KOPT-K1 (cell line): ENCODE results near the gene RASSF3.

ENCODE experiments used
- H3K27ac ChIP-seq: fragments of 200-600 bp; sonication (generic); 2 replicates; pipeline ENCODE4 v1.5.1; 2016; ENCODE audit warnings: antibody characterized with exemption, mild to moderate bottlenecking, low read depth, low read length; ENCODE audit not compliant: poor library complexity, severe bottlenecking
- H3K36me3 ChIP-seq: fragments of 200-600 bp; sonication (generic); 2 replicates; pipeline ENCODE4 v1.5.1; 2017; ENCODE audit warnings: antibody characterized with exemption, mild to moderate bottlenecking, low read length, moderate library complexity; ENCODE audit not compliant: insufficient read depth
- H3K9me3 ChIP-seq: fragments of 200-600 bp; sonication (generic); 2 replicates; pipeline ENCODE4 v1.5.1; 2017; ENCODE audit warnings: antibody characterized with exemption, low read length, mild to moderate bottlenecking; ENCODE audit not compliant: insufficient read depth, poor library complexity, severe bottlenecking

The RASSF3 gene

DNA sequence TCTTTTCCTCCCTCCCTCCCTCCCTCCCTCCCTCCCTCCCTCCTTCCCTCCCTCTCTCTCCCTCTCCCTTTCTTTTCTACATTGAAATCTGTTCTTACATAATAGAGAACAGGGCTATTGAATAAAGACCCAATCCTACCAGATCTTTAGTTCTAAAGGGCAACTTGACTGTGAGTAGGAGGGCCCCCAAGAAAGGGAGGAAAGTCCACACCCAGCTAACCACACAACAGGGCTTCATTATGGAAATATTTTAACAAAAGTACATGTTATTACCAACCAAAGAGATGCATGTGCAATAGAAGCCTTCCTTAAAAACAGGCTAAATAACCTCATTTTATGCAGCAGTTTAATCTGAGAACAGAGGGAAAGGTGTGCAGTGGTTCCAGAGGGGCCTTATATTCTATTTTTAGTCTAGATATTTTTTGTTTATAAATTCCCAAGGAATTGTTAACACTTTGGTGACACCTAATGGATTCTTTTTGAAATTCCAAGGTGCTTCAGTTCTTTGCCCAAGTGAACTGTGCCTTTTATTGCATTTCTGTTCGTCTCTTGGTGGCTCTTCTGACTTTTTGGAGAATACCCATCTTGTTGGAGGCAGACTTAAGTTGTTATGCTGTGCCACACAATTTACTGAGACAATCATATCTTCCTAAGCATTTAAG lies 85.9 kb downstream of the RASSF3 start:
- no peaks in the 10 kb centered on the region for H3K9me3 ChIP-seq
- peaks cover 17% of the 10 kb centered on the region for H3K36me3 ChIP-seq
- H3K27ac ChIP-seq = no peak overlapping the region

- peaks cover 12% of the 10 kb centered on the region for H3K36me3 ChIP-seq
- no peaks in the 10 kb centered on the region for H3K9me3 ChIP-seq
- H3K27ac ChIP-seq = no peak overlapping the region
Observed at GRCh38 chr12:64699504-64700115, 89.3 kb downstream of the RASSF3 start.

DNA sequence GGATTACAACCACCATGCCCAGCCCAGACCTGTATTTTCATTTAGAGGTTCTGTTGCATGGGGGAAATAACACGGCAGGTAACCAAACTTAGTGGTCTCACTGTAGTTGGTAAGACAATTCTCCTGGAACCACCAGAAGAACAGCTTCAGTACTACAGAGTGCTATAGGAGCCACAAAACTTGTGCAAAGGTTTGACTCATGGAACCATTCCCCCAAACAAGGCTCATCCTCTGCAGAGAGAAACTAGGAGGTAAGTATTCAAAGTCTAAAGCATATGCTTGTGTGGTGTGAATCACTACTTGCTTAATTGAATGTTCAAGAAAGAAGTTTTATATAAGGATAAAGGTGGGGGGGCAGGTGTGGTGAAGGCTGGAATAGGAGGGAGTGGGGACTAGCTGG lies 90.2 kb downstream of the RASSF3 start:
- H3K9me3 ChIP-seq = no peaks in the 10 kb centered on the region
- H3K27ac ChIP-seq = peak overlapping the region; percentile 44
- H3K36me3 ChIP-seq = peaks cover 2% of the 10 kb centered on the region; the same call in 1 of the 2 replicates

GRCh38 chr12:64701283-64701682 lies 91.0 kb downstream of the RASSF3 start:
- no peaks in the 10 kb centered on the region for H3K36me3 ChIP-seq
- peak overlapping the region; percentile 44 for H3K27ac ChIP-seq
- no peaks in the 10 kb centered on the region for H3K9me3 ChIP-seq

GRCh38 chr12:64706306-64706705 lies 96.0 kb downstream of the RASSF3 start:
- Histone ChIP-seq H3K27ac (no peak overlapping the region), H3K36me3 (no peaks in the 10 kb centered on the region), H3K9me3 (no peaks in the 10 kb centered on the region)

DNA sequence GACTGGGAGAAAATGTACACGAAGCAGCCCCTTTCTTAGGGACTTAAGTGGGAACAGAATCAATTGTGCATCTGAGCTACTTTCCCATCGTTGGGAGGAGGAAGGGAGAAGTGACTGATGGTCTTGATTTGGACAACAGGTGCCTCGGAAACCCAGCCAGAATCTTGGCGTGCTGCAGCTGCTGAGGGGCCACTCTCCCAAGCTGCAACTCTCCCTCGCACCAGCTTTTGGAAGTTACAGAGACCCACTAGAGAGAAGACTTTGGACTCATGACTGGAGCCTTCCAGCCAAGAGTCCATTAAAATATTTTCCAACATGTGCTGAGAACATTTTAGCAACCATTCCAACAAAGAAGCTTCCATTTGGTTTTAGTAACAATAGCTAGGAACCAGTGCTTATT lies 96.6 kb downstream of the RASSF3 start:
- Histone ChIP-seq H3K9me3 (no peaks in the 10 kb centered on the region), H3K27ac (no peak overlapping the region), H3K36me3 (no peaks in the 10 kb centered on the region)

DNA sequence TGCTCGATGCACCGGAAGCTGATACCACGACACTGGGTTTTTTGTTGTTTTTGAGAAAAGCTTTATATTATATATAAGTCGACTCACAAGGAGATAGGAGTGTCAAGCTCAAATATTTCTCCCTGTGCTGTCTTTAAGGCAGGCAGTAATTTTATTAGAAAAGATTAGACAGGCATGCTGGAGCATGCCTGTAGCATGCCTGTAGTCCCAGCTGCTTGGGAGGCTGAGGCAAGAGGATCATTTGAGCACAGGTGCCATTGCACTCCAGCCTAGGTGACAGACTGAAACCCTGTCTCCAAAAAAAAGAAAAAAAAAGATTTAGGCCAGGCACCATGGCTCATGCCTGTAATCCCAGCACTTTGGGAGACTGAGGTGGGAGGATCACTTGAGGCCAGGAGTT lies 97.1 kb downstream of the RASSF3 start:
- H3K27ac ChIP-seq = no peak overlapping the region
- no peaks in the 10 kb centered on the region for H3K36me3 ChIP-seq
- no peaks in the 10 kb centered on the region for H3K9me3 ChIP-seq

- H3K36me3 ChIP-seq = peaks cover 3% of the 10 kb centered on the region; the same call in 1 of the 2 replicates
- H3K9me3 ChIP-seq = no peaks in the 10 kb centered on the region
- H3K27ac ChIP-seq = no peak overlapping the region
Observed at GRCh38 chr12:64707926-64708325, 97.6 kb downstream of the RASSF3 start.

DNA sequence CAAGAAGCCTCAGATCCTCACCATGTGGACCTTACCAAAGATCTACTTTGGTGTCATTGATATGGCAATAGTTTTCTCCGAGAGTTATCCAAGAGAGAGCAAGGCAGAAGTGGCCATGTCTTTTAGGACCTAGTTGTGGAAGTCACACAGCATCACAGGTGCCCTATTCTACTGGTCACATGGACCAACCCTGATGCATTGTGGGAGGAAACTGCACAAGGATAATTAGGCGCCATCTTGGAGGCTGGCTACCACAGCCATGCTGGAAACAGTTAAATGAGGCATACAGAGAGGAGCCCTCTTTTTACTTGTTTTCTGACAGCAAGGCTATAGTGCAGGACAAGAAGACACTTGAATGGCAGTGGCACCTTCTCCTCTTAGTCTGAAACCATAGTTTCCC lies 99.1 kb downstream of the RASSF3 start:
- Histone ChIP-seq H3K27ac (no peak overlapping the region), H3K36me3 (peaks cover 12% of the 10 kb centered on the region), H3K9me3 (no peaks in the 10 kb centered on the region)

DNA sequence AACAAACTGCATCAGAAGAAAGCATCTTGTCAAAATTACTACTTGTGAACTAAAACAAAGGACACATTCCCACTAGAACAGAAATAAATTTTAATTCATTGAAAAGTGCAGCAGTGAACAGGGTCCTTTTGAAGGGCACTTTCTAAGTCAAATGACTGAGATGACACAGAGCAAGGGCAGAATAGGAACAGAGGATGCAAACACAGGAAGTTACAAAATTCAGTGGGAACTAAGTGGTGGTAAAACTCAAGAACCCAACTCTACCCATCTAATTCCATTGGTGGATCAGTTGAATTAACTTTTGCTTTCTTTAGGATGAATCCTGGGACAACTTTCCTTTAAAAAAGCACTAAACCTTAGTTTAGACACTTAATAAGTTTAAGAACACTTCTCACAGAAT lies 103.1 kb downstream of the RASSF3 start:
- Histone ChIP-seq H3K36me3 (peaks cover 50% of the 10 kb centered on the region), H3K27ac (no peak overlapping the region), H3K9me3 (no peaks in the 10 kb centered on the region)

- H3K9me3 ChIP-seq = no peaks in the 10 kb centered on the region
- no peak overlapping the region for H3K27ac ChIP-seq
- peaks cover 60% of the 10 kb centered on the region for H3K36me3 ChIP-seq
Observed at GRCh38 chr12:64714551-64714968, 104.3 kb downstream of the RASSF3 start.

GRCh38 chr12:64716371-64716770 lies 106.1 kb downstream of the RASSF3 start:
- Histone ChIP-seq H3K36me3 (peaks cover 79% of the 10 kb centered on the region), H3K27ac (no peak overlapping the region), H3K9me3 (no peaks in the 10 kb centered on the region)

DNA sequence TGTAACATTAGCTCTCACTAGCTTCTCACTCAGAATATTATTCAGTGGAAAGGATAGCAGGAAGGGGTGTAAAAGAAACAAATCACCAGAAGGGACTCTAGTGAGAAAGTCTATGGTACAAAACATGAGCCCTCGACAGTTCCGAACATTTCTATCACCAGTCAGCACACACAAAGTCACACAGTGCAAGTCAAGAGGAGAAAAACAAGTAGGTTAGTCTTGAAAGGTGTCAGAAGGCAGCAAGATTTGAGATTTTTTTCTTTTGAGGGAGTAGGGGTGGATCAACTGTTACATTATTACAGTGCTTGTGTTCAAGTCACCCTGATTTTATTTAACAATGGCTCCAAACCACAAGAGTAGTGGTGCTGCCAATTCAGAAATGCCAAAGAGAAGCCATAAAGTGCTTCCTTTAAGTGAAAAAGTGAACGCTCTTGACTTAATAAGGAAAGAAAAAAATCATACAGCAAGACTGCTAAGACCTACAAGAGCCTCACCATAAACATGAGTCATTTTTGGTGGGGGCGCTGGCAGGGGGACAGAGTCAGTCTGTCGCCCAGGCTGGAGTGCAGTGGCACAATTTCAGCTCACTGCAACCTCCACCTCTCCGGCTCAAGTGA lies 106.7 kb downstream of the RASSF3 start:
- Histone ChIP-seq H3K27ac (no peak overlapping the region), H3K36me3 (peaks cover 84% of the 10 kb centered on the region), H3K9me3 (no peaks in the 10 kb centered on the region)

DNA sequence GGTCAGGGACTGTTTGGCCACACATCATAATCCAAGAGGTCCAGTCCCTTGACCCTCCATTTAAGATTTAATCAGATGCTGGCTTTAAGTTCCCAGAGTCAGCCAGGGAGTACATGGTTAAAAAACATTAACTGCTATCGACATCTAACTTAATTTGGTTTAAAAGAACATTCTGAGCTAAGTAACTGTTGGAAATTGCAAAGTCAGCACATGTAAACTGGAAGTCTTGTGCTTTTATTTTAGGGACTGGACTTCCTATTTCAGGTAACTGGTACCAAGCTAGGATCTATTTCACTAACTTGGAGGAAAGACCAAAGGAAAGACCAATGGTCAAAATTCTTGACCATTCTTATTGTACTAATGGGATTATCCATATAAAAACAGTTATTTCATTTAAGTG lies 108.4 kb downstream of the RASSF3 start:
- H3K27ac ChIP-seq = no peak overlapping the region
- H3K36me3 ChIP-seq = peaks cover 91% of the 10 kb centered on the region
- no peaks in the 10 kb centered on the region for H3K9me3 ChIP-seq

DNA sequence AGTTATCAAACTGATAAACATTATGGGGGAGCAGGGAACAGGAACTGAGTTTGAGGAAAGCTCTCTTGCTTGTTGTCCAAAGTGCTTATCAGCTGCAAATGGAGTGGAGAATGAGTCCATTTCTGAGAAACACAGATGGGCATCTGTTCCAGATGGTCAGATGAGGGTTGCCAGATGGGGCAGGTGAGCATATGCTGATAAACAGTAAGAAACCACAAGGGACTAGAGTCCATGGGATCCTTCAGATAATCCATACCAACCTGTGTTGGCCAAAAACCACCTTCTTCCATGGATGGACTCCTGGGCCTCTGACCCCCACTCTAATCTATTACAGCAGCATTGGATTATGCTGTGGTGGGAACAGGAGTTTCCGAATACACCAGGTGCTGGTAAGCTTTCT lies 110.6 kb downstream of the RASSF3 start:
- Histone ChIP-seq H3K36me3 (peaks cover 80% of the 10 kb centered on the region), H3K9me3 (no peaks in the 10 kb centered on the region), H3K27ac (no peak overlapping the region)

GRCh38 chr12:64722835-64723234 lies 112.5 kb downstream of the RASSF3 start:
- no peaks in the 10 kb centered on the region for H3K9me3 ChIP-seq
- peaks cover 74% of the 10 kb centered on the region for H3K36me3 ChIP-seq
- no peak overlapping the region for H3K27ac ChIP-seq
